ENCODE measurements around the gene AGER. TPM values are rescaled to one million over a fixed set of nuclear protein-coding genes. Genes with fewer than 3 reads are reported as not detected.
"Not testable (repeated sequence)": the region's sequence is repeated elsewhere in the genome, so short reads cannot be mapped to it uniquely, and the experiment has no call there.

Gene AGER
- total RNA-seq: 1.6 TPM
- long read RNA-seq, partial matches to known transcripts: 1 of 1 reads
- long read RNA-seq, other reads (novel, unspliced or antisense): 0 of 1 reads

DNA sequence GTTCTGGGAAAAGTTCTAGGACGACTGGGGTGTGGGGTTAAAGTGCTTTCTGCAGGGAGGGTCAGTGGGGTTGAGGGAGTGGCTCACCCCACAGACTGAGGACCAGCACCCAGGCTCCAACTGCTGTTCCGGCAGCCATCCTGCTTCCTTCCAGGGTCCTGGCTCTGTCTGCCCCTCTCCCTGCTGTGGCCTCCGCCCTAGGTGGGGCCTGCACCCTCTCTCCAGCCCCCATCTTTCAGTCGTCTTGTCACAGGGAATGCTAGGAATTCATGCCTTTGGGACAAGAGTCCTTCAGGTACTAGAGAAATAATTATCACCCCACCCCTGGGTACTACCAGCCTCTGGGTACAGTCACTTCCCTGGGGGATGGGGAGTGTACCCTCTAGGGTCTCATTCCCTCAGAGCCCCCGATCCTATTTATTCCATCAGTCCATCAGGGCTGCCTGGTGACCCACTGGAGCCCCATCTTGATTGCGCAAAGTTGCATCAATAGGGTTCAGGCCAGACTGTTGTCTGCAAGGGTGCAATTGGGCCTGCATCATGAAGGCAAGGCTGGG is at the start of gene AGER:
Gene AGER, minus strand, starts transcription at position 170 of the 557 bp plus-strand sequence. Its CDS starts 31 bp downstream, at position 139.
- intact Hi-C loops (cut with DNase I): no loop called here
- DNase-seq (no peak), ATAC-seq (ENCODE audit: poor library complexity) (no peak)

DNA sequence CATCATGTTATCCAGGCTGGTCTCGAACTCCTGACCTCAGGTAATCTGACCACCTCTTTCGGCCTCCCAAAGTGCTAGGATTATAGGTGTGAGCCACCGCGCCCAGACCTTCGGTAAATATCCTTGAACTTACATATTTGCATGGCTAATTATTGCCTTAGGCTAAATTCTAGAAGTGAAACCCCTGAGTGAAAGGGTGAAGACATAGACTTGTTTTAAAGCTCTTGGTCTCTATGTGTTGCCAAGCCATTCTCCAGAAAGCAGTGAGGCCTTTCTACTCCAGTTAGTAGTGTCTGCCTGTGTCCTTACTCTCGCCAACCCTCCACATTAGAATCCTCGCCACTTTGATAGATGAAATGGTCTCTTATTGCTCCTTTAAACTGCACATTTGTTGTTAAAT is 42.4 kb upstream of the AGER start:
- no peak for ATAC-seq (ENCODE audit: poor library complexity)
- intact Hi-C loops (cut with DNase I): no loop called here
- no peak for DNase-seq

DNA sequence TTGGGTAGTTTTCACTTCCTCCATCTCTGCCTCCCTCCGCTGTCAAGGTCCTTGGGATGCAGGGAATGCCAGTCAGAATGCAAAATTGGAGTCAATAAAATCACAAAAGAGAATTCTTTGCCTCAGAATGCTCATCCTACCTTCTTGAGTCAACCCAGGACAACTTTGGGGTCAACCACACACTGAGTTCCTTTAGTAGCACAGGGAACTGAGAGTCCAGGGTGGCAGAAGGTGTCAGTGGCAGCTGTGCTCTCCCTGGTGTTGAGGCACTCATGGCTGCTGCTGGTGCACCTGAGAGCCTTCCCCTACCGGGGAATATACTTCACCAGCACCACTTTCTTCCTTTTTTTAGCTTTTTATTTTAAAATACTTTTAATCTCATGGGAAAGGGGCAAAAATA is 40.6 kb upstream of the AGER start:
- intact Hi-C loops (cut with DNase I): no loop called here
- DNase-seq: no peak
- no peak for ATAC-seq (ENCODE audit: poor library complexity)

DNA sequence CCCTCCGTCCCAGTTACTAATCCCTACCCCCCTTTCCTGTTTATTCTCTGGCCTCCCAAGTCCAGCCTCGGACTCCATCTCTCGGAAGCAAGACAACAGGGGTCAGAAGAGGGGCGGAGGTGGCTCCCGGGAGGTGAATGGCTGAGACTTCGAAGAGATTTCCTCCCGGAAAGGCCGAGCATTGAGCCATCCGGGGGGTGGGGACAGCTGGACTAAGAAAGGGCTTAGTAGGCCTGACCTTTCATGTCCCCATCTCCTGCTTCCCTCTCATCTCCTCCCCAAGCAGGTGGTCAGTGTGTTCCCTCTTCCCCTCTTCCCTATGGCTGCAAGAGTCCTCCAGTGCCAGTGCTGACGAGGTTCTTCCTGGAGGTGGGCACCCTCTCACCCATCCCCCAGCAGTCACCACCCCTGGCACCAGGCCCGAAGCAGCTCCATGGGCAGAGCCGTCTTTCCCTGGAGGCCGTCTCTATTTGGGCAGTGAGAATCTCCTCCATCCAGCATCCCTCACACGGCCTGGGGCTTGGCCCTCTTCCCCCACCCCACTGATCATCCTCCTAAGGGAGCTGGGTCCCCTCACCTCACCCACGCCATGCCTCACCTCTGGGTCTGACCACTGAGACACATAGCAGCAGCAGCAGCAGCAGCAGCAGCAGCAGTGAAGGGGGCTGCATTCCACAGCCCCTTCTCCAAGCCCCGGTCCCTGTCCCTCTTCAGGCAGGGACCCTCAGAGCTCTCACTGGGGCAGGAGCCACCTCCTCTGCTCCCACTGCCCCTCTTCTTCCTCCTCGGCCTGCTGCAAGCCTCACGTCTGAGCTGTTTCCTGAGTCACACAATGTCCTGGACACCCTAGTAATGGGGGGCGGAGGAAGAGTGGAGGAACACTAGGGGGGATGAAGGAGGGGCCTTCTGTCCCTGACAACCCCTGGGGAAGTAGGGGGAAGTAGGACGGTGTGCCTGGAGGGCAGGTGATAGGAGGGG is 39.5 kb upstream of the AGER start, which contains the start of gene NOTCH4:
Gene NOTCH4, minus strand, starts transcription at position 810 of the 978 bp plus-strand sequence. Its CDS starts 139 bp downstream, at position 671.
- intact Hi-C loops (cut with DNase I): no loop called here
- peak; percentile 63 for ATAC-seq (ENCODE audit: poor library complexity)

DNA sequence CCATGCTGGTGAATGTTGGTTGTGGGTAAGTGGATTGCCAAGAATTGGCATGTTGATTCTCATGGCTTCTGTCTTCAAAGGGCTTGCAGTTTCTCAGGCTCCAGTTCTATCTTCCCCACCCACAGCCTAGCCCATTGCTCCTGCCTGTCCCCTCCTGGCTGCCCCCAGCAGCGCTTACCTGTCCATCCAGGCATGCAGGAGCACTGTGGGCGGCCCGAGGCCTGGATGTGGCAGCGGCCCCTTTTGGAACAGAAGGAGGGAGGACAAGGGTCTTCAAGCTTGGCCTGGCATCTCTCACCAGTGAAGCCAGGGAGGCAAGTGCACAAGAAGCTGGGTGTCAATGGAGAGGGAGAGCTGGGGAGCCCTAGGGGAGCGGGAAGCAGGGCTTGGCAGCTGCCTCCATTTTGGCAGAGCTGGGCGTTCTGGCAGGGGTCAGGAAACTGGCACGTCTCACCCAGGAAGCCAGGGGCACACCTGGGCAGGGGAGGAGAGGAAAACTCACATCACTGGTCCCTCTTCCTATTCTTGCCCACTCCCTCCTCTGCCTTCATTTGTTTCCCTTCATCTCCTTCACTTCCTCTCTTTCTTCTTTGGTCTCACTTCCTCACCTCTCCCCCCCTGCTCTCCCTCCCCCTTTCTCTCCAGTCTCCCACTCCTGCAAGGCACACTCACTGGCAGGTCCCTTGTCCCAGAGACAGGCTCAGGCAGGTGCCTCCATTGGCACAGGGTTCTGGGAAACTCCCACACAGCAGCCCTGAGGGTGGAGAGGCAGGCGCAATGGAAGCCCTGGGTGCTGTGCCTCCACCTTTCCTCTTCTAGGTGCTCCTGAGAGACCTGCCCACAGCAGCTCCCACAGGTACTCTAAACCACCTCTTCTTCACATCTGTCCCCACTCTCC is 38.5 kb upstream of the AGER start:
- ATAC-seq (ENCODE audit: poor library complexity) (no peak), DNase-seq (no peak)
- intact Hi-C loops (cut with DNase I): no loop called here

More for the DNA sequence above, 39.5 kb upstream of the AGER start, which contains the start of gene NOTCH4:
- peak; percentile 59 for DNase-seq

DNA sequence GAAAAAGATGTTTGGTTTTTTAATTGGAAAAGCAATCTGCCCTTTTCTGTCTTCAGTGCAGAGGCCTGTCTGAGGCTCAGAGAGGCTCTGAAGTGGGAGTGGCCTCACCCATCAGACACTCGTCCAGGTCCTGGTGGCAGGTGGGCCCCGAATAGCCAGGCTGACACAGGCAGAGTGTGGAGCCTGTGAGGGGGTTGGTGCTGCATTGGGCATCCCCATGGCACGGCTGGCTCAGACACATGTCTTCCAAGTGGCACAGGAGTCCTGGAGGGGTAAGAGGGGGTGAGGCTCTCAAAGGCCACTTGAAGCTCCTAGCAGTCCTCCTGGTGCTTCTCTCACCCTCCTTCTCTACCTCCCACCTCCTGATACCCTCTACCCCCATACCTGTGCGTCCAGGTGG is 36.0 kb upstream of the AGER start:
- intact Hi-C loops (cut with DNase I): no loop called here
- DNase-seq (no peak), ATAC-seq (ENCODE audit: poor library complexity) (no peak)

DNA sequence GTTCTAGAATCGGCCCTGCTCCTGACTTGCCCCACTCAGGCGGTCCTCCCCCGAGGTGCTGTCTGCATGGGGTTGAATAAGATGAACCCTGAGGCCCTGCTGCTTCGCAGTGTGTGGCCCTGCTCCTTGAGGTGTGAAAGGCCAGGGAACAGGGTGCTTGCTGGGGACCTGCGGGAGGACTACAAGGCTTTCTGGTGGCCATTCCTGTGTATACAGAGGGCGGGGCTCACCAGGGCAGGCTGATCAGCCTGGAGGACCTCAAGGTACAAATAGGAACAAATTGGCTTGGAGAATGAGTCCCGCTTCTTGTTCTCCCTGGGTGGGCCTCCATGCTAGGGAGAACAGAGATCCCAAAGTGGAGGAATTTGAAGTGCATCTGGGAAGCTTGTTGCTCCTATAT is 34.1 kb upstream of the AGER start:
- intact Hi-C loops (cut with DNase I): no loop called here
- ATAC-seq (ENCODE audit: poor library complexity) (no peak), DNase-seq (no peak)

DNA sequence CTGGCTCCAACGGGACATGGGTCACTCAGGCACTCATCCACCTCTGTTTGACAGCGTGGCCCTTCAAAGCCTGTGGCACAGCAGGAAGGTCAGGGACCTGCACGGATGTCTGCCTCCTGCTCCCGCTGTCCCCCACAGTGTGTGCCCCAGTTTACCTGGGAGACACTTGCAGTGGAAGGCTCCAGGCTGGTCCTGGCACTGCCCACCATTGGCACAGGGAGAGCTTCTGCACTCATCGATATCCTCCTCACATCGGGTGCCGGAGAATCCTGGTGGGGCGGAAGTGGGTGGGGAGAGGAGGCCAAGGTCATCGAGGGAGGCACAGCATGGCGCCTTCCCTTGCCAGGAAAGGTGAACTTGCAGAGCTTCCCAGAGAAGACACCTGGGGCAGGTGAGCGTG is 32.9 kb upstream of the AGER start:
- no peak for DNase-seq
- ATAC-seq (ENCODE audit: poor library complexity): no peak
- intact Hi-C loops (cut with DNase I): no loop called here

DNA sequence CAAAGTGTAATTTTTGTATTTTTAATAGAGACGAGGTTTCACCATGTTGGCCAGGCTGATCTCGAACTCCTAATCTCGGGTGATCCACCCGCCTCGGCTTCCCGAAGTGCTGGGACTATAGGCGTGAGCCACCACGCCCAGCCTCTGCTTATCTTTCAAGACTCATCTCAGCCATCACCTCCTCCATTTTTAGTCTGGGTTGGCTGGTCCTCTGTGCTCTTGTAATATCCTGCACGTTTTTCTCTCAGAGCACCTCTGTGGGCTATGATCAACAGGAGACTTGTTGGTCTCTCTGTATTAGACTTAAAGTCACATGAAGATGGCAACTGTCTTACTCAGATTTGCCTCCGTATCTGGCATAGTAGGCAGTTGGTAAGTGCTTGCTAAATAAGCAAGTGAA is 32.2 kb upstream of the AGER start:
- ATAC-seq (ENCODE audit: poor library complexity) (no peak), DNase-seq (no peak)
- intact Hi-C loops (cut with DNase I): no loop called here

DNA sequence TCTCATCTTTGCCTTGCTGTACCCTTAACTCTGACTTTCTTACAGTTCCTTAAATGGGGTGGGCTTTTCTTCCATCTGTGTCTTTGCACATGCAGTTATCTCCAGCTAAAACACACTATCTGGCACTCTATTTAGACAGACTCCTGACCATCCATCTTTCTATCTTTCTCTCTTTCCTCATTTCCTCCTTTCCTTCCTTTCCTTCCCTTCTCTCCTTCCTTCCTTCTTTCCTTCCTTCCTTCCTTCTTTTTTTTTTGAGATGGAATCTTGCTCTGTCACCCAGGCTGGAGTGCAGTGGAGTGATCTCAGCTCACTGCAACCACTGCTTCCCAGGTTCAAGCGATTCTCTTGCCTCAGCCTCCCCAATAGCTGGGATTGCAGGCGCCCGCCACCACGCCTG is 31.6 kb upstream of the AGER start:
- DNase-seq (no peak), ATAC-seq (ENCODE audit: poor library complexity) (no peak)
- intact Hi-C loops (cut with DNase I): no loop called here

DNA sequence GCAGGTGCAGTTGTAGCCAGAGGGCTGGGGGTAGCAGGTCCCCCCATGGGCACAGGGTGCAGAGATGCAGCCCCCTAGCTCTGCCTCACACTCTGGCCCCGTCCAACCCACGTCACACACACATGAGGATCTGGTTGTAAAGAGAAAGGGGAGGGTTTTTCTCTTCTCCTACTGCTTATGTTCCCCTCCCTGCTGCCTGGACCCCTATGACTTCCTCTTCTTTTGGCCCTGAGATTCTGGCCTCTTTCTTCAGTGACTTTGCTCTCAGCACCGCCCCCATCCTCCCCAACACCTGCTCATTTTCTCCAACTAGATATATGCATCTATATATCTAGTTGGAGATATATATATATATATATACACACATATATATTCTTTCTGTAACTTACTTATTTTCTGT is 30.1 kb upstream of the AGER start:
- intact Hi-C loops (cut with DNase I): no loop called here
- ATAC-seq (ENCODE audit: poor library complexity) (no peak), DNase-seq (no peak)

DNA sequence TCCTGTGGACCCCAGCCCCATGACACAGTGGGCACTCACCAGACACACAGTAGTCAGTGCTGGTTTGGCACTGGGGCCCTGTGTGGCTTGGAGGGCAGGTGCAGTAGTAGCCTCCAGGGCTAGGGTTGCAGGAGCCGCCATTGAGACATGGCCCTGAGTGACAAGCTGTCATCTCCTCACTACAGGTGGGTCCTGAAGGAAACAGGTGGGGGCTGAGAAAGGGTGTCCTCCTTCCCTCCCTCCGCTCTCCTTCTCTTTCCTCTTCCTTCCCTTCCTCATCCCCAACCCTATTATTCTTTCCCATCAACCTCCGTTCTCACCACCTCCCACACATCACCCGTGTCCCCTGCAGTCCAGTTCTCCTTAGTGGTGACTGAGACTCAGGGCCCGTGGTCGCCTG is 29.6 kb upstream of the AGER start:
- intact Hi-C loops (cut with DNase I): no loop called here
- no peak for ATAC-seq (ENCODE audit: poor library complexity)
- DNase-seq: no peak

DNA sequence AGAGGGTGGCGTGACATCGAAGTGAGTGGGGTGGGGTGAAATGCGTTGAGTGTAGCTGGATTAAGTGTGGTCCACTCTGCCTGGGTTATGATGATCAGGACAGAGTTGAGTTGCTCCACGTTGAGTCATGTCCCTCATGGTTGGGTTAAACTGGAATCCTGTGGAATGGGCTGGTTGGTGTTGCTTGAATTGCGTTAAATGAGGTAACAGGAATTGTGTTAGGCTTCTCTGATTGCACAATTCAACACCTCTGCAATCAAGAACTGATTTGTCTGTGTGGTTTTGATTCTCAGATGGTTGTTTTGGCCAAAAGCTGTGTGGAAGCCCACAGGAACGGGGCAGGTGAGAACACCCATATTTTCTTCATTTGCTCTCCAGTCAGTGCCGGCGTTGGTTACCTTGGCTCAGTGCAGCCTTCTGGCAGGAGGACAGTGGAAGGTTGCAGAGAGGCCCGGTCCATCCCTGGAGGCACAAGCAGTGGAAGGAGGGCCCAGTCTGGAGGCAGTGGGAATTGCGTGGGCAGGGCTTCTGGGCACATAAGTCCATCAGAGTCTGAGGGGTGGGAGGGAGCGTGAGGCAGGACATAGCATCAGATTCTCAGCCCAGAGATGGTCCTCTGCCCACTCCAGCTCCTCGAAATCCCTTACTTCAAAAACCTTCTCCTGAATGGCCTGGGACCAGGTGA is 28.2 kb upstream of the AGER start:
- ATAC-seq (ENCODE audit: poor library complexity) (no peak), DNase-seq (no peak)
- intact Hi-C loops (cut with DNase I): no loop called here

DNA sequence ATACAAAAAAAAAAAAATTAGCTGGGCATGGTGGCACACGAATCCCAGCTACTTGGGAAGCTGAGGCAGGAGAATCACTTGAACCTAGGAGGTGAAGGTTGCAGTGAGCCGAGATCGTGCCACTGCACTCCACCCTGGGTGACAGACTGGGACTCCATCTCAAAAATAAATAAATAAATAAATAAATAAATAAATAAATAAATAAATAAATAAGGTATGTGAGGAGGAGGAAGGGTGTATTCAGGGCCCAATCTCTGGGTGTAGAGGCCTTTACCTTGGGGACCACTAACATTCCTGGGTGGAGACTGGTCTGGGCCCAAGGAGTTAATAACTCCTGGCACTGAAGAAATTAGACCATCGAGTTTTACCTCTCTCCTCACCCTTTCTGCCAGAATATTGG is 27.4 kb upstream of the AGER start:
- ATAC-seq (ENCODE audit: poor library complexity); intact Hi-C loops (cut with DNase I); DNase-seq: not testable (repeated sequence)

DNA sequence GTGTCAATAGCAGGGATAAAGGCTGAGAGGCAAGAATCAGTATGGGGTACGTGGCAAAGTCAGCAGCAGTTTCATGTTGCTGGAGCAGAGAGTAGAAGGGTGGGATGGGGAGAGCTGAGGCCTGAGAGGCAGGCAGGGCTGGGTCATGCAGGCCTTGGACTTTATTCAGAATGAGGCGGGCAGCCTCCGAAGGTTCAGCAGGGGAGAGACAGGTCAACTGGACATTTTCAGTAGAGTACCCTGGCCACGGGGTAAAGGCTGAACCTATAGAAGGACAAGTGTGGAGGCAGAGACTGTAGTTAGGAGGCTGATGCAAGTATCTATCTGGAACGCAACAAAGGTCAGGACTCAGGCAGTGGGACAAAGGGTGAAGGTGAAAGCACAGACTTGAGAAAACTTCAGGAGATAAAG is 26.1 kb upstream of the AGER start:
- ATAC-seq (ENCODE audit: poor library complexity) (no peak), DNase-seq (no peak)
- intact Hi-C loops (cut with DNase I): no loop called here

DNA sequence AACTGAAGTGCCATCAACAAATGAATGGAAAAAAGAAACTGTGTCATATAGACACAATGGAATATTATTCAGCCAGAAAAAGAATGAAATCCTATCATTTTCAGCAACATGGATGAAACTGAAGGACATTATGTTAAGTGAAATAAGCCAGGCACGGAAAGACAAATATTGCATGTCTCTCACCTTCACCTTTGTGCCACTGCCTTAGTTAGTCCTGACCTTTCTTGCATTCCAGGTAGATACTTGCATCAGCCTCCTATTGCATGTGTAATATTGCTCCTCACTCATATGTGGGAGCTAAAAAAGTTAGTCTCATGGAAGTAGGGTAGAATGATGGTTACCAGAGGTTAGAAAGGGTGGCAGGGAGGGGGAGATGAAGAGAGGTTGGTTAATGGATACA is 24.9 kb upstream of the AGER start:
- no peak for ATAC-seq (ENCODE audit: poor library complexity)
- intact Hi-C loops (cut with DNase I): no loop called here
- DNase-seq: no peak

DNA sequence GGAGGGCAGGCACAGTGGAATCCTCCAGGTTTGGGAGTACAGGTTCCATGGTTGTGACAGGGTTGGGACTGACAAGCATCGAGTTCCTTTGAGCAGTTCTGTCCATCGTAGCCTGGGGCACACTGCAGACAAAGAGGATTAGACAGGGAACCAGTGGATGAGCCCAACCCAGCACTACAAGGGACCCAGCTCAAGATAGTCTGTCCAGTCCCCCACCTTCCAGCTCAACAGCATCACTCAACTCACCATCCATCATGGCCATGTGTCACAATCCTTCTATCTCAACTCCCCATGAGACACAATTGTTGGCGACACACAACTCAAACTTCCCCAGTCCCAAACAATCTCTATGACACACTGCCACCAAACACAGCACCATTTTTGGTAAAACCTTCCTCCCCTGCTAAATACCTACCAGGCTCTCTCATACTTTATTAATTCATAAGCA is 20.2 kb upstream of the AGER start:
- intact Hi-C loops (cut with DNase I): no loop called here
- DNase-seq (no peak), ATAC-seq (ENCODE audit: poor library complexity) (no peak)
